PC-9 (cell line): ENCODE data around the gene PRTG.

ENCODE experiments used
- CTCF ChIP-seq: fragments of 200-600 bp; sonication (generic); conservative IDR thresholded peaks from 2 replicates; pipeline ENCODE4 v1.6.1; 2017; ENCODE audit warnings: mixed run types, antibody characterized with exemption, mild to moderate bottlenecking, moderate library complexity
- EZH2 ChIP-seq: fragments of 200-600 bp; sonication (generic); IDR thresholded peaks from 2 replicates; pipeline ENCODE4 v1.8.0; 2017; ENCODE audit warnings: antibody characterized with exemption, low read depth

DNA sequence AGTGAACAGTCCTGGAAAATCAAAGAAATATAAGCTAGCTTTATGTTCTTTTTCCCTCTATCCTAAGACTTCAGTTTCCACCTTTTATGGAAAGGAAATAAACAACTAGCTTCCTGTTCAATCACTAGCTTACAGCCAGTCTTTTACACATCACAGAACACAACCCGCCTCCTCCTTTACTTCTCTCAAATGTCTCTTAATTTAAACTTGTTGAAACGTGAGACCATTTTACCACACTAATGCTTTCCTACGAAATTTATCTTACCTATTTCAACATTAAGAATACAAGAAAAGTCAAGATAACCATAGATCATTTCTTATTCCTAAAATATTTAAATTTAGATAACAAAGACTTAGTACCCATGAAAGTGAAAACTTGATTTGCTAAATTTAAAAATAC lies 6.2 kb downstream of the PRTG start:
- no peak for TF ChIP-seq EZH2
- TF ChIP-seq CTCF, result no peak
